AG04450 (cell line): Measurements from ENCODE around the gene GSK3A. TPM values are rescaled to one million over a fixed set of nuclear protein-coding genes. Genes with fewer than 3 reads are reported as not detected.

Experiments used
- CTCF ChIA-PET: fragments of 300-600, 350-600 bp; formaldehyde crosslinking; extraction: SDS; loops from one replicate; lab custom pipeline; 2022; ENCODE audit warnings: antibody characterized with exemption, inconsistent platforms; lab: Charles Lee
- POLR2A ChIA-PET: fragments of 350-600 bp; formaldehyde crosslinking; extraction: SDS; loops from one replicate; lab custom pipeline; 2021; ENCODE audit warnings: antibody characterized with exemption, inconsistent platforms; lab: Yijun Ruan, JAX
- DNase-seq: peaks from one replicate; pipeline ENCODE4 v3.0.0-alpha.2; 2011; ENCODE audit warnings: low read depth, low spot score
- H3K27ac ChIP-seq: one replicate; pipeline ENCODE4 v1.5.1; 2012; ENCODE audit warnings: low read depth, low read length, control low read depth
- H3K27me3 ChIP-seq: one replicate; pipeline ENCODE4 v1.6.0; 2012; ENCODE audit warnings: low read length; ENCODE audit not compliant: control insufficient read depth, insufficient read depth
- H3K4me3 ChIP-seq: 2 replicates; pipeline ENCODE4 v1.5.1; 2011; ENCODE audit warnings: mild to moderate bottlenecking, low read depth, low read length, control low read depth
- H3K9me3 ChIP-seq: 2 replicates; pipeline ENCODE4 v1.5.1; 2012; ENCODE audit warnings: low read length; ENCODE audit not compliant: control insufficient read depth, insufficient read depth
- polyA plus RNA-seq: library from polyadenylated mRNA; depleted of rRNA; stranded (reverse); fragments of >200 nt; gene quantifications from 2 replicates; pipeline ENCODE4 v1.2.3, GENCODE V29; 2011
- TF ChIP-seq, protein P1 (sequence below): IDR thresholded peaks from 2 replicates; pipeline ENCODE4 v1.5.1; 2011; ENCODE audit warnings: low read depth, low read length, control low read depth, inconsistent platforms

Gene GSK3A
- polyA plus RNA-seq, 1 experiment: 20.1 TPM

DNA sequence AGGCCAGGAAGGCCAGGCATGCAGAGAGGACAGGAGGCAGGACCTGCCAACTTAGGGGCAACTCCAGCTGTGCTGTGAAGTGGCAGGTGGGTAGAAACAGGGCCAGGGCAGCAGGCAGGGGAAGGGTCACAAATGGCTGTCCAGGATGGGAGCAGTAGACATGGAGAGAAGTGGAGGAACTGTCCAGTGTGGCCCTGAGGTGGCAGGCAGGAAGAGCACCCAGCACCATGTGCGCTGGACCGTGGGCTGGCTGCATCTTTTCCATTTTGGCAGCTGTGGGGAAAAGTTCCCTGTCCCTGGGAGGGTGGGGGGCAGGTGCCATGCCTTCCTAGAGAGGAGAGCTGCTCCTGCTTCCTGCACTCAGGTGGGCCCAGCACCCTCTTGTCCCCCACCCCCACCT lies 38.7 kb downstream of the GSK3A start:
- TF ChIP-seq, protein P1, sequence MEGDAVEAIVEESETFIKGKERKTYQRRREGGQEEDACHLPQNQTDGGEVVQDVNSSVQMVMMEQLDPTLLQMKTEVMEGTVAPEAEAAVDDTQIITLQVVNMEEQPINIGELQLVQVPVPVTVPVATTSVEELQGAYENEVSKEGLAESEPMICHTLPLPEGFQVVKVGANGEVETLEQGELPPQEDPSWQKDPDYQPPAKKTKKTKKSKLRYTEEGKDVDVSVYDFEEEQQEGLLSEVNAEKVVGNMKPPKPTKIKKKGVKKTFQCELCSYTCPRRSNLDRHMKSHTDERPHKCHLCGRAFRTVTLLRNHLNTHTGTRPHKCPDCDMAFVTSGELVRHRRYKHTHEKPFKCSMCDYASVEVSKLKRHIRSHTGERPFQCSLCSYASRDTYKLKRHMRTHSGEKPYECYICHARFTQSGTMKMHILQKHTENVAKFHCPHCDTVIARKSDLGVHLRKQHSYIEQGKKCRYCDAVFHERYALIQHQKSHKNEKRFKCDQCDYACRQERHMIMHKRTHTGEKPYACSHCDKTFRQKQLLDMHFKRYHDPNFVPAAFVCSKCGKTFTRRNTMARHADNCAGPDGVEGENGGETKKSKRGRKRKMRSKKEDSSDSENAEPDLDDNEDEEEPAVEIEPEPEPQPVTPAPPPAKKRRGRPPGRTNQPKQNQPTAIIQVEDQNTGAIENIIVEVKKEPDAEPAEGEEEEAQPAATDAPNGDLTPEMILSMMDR: no peak
- POLR2A ChIA-PET: no interaction called here
- no peak for DNase-seq
- Histone ChIP-seq H3K9me3 (no peaks in the 10 kb centered on the region), H3K27ac (no peak overlapping the region), H3K4me3 (no peak overlapping the region), H3K27me3 (no peaks in the 10 kb centered on the region)
- CTCF ChIA-PET: no interaction called here

GRCh38 chr19:42202290-42202880 lies 40.0 kb downstream of the GSK3A start:
- DNase-seq: no peak
- Histone ChIP-seq H3K27ac (no peak overlapping the region), H3K27me3 (no peaks in the 10 kb centered on the region), H3K4me3 (no peak overlapping the region), H3K9me3 (no peaks in the 10 kb centered on the region)
- POLR2A ChIA-PET: no interaction called here
- TF ChIP-seq, protein P1: no peak
- CTCF ChIA-PET: interaction anchor here (0.7 kb wide), 1 partner anchor 26 kb away, joined by 3 read pairs; no protein-coding TSS in a partner anchor

GRCh38 chr19:42201489-42202289 lies 40.7 kb downstream of the GSK3A start:
- Histone ChIP-seq H3K4me3 (no peak overlapping the region), H3K27ac (no peak overlapping the region), H3K9me3 (peaks cover under 1% of the 10 kb centered on the region; the same call in 1 of the 2 replicates), H3K27me3 (no peaks in the 10 kb centered on the region)
- ChIA-PET CTCF (no interaction called here), POLR2A (no interaction called here)
- TF ChIP-seq, protein P1: no peak
- no peak for DNase-seq

- Histone ChIP-seq H3K4me3 (no peak overlapping the region), H3K27ac (no peak overlapping the region), H3K27me3 (no peaks in the 10 kb centered on the region), H3K9me3 (peaks cover 4% of the 10 kb centered on the region; the same call in 1 of the 2 replicates)
- CTCF ChIA-PET: no interaction called here
- DNase-seq: no peak
- TF ChIP-seq, protein P1: no peak
- POLR2A ChIA-PET: no interaction called here
These were observed 42.2 kb downstream of the GSK3A start for GRCh38 chr19:42200116-42200715.
